HG03457 (cell line): ENCODE results near the gene TNFSF8.

Source experiments
- ATAC-seq: cut with Tn5 transposase; IDR thresholded peaks from one replicate; pipeline ENCODE4 v1.9.1; 2021; ENCODE audit warnings: moderate number of reproducible peaks; ENCODE audit not compliant: unreplicated experiment

The TNFSF8 gene

DNA sequence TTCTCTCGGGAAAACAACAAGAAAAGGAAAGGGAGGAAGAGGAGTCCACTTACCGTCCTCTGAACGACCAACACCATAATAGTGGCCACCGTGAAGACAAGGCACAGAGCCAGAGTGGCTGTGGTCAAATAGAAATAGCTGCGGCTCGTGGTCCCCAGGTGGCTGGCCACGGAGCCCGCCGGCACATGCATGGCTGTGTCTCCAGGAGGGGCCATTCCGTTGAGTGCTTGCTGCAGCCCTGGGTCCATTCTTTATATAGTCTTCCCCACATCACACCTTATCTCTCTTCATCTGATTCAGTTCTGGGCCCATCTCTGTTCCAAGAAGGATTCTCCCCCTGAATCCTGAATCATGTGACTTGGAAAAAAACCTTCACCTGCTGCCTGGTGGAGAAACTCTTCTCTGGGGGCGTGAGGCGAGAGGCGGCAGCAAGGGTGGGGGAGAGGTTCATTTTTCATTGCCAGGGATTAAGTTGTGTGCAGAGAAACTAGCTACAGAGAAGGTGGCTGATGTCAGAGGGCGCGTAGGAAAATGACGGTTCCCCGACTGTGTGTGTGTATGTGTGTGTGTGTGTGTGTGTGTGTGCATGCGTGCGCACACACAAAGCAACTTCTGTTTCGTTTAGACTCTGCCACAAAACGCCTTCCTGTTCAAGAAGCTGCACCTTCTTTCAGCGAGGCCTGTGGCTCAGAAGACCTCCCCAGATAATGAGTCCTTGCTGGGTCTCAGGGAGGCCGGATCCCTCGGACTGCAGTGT, at the start of gene TNFSF8:
Gene TNFSF8 (minus strand): TSS at position 536 of the 757 bp plus-strand sequence. CDS start 288 bp downstream, at position 248.
- no peak for ATAC-seq

DNA sequence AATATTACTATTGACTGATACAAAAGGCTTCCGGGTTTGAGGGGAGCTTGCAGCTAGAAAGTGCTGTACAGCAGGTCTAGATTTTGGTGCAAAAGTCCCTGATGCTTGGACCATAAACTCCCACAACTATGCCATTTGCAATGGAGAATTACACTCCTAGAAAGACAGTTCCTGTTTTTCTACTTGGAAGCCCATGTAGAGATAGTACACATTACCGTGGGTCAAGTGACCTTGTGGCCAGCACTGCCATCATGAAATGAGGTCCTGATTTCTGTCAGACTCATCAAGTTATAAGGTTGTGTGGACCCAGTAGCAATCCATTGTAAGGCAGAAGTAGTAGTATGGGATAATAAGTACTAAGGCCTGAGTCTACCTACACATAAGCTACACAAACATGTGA, 42.8 kb upstream of the TNFSF8 start:
- no peak for ATAC-seq

DNA sequence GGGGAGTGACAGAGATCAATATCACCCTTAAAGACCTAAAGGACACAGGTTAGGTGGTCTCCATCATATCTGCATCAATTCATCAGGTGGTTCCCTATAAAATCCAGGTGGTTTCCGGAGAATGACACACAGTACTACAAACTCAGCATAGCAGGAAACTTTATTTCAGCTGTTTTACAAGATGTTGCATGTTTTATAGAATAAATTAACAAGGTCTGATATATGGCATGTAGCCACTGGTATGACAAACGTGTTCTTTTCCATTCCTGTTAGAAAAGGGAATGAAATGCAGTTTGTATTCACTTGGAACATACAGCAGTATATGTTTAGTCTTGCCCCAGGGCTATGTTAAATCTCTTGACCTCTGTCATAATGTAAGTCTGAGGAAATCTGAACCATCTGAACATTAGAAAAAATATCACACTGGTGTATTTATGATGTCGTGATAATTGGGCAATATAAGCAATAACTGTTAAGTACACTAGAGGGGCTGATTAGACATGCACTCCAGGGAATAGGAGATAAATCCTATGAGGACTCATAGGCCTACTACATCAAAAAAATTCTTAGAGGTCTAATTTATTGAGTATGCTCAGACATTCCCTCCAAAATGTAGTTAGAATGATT, 42.2 kb upstream of the TNFSF8 start:
- ATAC-seq: no peak

- no peak for ATAC-seq
Measured at GRCh38 chr9:114969269-114969668, 38.9 kb upstream of the TNFSF8 start.

- no peak for ATAC-seq
Measured at GRCh38 chr9:114968671-114969070, 38.3 kb upstream of the TNFSF8 start.

DNA sequence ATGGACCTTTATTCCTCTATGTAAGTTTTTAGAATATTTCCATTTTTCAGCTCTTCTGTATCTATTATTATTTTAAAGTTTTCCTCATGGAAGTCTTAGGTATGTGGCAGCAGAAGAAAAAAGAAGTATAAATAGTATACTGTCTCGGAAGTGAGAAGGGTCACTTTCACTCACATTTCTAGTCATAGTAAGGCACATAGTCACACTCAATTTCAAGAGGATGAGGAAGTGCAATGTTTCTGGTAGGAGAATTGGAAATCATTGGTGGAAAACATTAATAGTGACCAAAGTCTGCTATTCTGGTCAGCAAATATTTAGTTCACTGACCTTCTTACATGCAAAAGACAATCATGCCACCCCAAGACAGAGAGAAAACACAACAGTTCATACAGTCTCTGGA, 35.2 kb upstream of the TNFSF8 start:
- ATAC-seq: no peak

DNA sequence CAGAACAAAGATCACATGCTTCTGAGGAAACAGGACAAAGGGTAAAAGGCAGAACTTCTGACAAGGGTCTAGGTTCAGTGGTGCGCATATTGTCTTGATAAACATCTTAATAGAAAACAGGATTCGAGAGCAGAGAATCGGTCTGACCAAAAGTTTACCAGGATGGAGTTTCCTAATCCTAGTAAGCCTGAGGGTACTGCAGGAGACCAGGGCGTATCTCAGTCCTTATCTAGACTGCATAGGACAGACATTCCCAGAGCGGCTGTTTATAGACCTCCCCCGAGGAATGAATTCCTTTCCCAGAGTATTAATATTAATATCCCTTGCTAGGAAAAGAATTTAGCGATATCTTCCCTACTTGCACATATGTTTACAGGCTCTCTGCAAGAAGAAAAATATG, 32.4 kb upstream of the TNFSF8 start:
- ATAC-seq: no peak

DNA sequence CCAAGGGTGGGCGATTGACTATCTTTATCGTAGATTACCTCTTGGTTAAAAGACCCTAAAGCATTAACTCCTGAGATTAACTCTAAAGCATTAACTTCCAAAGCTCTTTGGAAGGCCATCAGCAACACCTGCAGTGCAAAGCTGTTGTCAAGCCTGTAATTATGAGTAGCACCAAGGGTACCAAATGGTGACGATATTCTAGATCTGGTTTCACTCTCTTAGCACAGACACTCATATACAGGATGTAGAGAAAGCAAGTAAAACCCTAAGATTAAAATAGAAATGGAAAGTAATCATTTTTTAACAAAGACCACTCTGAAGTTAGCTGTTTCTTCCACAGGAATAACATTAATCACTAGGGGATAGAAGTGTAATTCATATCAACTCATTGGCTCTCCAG, 29.9 kb upstream of the TNFSF8 start:
- ATAC-seq: no peak

DNA sequence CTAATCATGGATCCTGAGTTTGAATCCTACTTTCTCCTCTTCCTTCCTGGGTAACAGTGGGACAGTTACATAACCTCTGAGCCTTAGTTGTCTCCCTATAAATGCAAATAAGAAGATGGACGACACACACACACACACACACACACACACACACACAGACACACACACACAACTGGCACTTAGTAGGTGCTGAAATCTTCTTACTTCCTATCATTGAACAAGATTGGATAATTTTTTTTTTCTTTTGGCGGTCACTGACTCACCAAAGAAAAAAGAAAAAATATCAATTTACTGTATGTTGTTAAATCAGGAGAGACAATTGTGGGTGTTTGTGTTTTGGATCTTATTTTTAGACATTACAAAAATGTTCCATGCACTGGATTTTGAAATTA, 28.4 kb upstream of the TNFSF8 start:
- ATAC-seq: no peak

DNA sequence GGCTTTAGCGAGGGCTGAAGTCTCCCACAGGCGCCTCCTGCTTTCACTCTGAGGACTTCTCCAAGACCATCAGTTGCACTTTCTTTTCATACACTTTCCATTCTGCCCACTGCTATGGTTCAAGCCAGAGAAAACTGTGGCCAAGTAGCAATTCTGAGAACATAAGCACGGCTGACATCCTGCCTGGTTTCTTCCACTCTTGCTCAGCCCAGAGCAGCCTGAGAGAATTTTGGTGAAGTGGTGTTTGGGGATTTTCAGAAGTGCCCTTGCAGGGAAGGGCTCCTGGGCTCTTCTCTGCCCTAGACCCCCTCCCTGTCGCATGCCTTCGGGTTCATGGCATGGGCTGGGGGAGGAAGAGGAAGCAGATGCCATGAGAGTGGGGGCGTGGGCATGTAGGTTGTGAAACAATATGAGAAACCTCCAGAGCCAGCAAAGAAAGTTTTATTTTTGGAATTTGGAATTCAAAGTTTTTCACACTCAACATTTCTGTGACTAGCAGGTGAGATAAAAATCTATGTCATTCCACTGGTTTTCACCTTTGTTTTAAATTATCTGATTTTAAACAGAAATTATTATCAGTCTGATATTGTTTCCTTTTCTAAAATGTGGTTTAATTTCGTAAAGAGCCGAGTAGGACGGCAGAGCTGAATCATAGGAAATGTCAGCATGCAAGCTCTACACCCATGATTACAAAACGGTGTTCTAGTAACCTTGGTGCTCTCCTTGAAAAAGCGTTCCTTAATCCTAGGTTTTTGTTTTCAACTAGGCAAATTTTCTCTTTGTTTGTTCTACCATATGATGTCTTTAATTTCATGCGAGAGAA, 27.8 kb upstream of the TNFSF8 start:
- ATAC-seq: no peak

GRCh38 chr9:114957558-114957957, 27.2 kb upstream of the TNFSF8 start:
- no peak for ATAC-seq

DNA sequence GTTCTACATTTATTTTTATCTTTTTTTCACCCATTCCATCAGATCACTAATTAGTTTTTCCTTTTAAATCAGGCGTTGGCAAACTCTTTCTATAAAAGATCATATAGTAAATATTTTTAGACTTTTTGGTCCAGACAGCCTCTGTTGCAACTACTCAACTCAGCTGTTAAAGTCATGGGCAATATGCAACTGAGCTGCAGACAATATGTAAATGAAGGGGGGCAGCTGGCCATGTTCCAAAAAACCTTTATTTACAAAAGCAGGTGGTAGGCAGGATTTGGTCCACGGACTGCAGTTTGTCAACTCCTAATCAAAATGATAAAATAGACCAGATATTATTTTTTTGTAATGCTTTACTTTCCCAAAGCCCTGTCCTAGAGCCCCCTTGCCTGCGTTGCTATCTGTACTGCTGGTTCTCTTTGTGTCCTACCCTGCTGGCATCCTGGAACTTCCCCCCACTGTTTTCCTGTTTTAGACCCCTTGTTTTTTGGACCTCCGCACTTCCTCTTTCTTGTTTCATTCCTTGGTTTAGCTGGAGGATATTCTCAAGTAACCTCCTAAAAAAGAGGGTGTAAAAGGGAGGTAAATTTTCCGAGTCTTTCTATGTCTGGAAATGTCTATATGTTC, 24.7 kb upstream of the TNFSF8 start:
- ATAC-seq: no peak

DNA sequence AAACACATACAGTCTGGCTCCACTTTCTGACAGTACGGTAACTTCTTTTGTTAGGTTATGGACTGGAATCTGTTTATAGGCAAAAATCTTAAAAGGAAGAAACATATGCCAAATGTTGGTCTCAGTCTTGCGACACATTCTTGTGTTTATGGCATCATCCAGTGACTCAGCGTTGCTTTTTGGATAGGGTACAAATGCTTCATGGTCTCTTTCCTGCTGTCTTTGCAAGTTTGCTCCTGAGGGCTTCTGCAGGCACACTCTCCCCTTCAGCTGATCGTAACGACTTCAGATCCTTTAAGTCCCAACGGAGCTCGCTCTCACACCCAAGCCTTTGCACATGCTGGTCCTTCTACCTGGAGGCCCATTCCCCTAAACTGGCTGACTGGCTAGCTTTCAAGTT, 23.6 kb upstream of the TNFSF8 start:
- ATAC-seq: no peak

DNA sequence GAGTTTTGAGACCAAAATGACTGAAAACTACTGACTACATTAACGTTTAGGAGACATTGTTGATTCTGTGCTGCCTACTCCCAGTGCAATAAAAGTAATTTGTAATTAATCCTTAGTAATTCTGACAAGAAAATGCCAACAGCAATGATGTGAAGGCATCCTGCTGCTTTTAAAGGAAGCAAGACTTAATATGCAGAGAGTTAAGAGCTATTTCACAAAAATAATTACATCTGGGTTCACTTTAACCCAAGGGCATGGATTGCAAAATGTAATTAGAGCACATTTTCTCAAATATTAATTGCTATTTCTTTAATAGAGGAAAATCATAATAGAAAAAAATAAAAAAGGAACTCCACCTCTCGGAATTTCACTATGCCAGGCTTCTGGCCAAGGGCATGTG, 22.7 kb upstream of the TNFSF8 start:
- ATAC-seq: no peak

DNA sequence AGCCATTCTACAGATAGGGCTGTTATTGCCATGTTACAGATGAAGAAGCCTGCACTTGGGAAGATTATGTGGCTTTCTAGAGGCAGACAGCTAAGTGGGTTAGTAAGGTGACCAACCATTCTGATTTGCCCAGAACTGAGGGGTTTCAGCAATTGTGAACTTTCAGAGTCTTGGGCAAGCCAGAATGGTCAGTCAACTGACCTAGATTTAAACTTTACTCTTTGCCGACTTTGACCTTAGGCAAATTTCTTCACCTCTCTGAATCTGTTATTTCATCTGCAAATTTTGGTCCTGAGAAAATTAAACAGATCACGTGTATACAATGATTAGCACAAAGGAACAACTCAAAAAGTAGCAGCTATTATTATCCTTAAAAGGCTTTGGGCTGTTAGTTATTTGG, 20.4 kb upstream of the TNFSF8 start:
- ATAC-seq: no peak

DNA sequence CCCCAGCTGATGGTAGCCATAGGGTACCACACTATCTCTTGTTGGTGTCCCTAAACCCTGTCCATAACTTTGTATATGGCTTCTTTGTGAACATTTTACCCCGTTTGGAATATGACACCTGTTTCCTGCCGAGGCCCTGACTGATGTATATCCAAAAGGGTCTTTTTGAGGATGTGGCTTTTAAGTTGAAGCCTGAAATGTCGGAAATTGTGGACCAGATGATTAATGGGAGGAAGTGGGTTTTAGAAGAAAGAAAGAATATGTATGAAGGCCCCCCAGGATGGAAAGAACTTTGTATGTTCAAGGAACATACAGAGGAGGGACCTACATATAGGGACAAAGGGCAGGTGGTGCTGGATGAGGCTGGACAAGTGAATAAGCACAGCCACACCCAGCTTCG, 16.7 kb upstream of the TNFSF8 start:
- ATAC-seq: no peak

DNA sequence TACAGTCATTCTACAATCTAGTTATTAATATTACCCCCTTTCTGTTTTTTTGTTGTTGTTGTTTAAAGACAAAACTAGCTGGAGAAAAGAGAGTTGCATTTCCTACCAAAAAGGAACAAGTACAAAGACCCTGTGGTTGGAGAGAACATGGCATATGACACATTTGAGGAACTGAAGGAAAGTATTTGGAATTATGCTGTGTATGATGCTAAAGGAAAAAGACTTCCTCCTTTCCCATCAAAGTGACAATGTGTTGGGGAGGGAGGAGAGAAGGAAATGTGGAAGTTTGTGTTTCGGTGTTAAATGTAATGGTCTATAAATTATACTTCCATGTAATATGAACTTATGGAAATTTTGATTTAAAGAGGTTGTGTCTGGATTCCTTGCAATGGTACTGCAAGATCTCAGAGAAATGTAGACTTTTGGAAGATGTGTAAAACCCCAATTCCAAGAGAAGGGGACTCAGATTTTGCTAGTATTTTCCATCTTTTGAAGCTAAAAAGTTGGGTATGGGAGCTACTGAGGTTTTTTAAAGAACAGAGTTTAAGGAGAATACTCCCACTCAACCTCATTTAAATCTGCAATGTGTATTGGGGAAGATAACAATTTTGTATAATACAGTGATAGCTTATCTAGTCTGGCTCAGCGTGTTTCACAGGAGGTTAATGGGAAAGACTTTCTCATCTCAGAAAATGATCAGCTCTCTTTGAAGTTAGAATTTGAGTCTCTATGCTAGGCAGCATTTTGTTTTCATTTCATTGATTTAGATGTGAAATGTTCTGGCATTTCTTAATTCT, 15.4 kb upstream of the TNFSF8 start:
- ATAC-seq: no peak

DNA sequence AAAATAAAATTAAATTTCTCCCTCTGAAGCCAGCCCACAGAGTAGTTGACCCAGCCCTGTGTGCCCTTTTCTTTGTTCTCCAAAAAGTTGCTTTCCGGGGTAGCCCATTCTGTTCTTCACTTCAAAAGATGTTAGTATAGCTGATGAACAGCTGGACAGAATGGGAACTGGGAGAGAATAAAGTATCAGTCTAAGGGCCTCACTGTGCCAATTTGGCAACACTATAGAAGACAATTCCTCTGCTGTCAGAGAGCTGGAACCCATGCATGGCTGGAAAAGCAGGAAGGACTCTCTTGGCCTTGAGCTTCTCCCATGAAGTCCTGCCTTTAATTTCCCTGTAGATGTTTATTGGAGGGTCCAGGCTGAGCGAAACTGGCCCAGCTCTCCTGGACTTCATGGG, 11.0 kb upstream of the TNFSF8 start:
- ATAC-seq: no peak

- no peak for ATAC-seq
Measured at GRCh38 chr9:114938687-114939575, 8.5 kb upstream of the TNFSF8 start.

DNA sequence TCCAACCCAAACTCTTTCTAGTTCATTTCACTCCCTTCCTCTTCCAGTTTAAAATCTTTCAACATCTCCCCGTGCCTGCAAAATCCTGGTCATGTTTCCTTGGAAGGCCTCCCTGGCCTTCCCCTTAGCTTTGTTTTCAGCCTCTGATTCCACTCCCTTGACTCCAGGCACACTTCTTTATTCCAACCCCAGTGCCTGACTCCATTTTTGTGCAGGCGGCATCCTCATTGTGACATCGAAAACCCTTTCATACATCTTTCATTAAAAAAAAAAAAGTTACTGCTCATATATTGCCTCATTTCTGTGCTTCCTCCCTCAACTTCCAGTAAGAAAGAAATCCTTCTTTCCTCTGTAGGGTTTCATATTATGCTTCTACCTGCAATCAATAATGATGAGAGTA, 7.1 kb upstream of the TNFSF8 start:
- no peak for ATAC-seq
